Activated CD4-positive, alpha-beta memory T cell treated with anti-CD3 and anti-CD28 coated beads for 36 hours (primary cell): ENCODE data around the gene BRCC3. TPM values are rescaled to one million over a fixed set of nuclear protein-coding genes. Genes with fewer than 3 reads are reported as not detected.

Experiments used
- CTCF ChIA-PET: fragments of 350-600 bp; sonication (Branson Sonifier 250); formaldehyde crosslinking; loops from one replicate; lab custom pipeline; 2021; ENCODE audit warnings: antibody characterized with exemption, inconsistent platforms; lab: Charles Lee
- POLR2A ChIA-PET: fragments of 350-600 bp; sonication (Branson Sonifier 250); formaldehyde crosslinking; loops from one replicate; lab custom pipeline; 2021; ENCODE audit warnings: antibody characterized with exemption; lab: Charles Lee
- DNase-seq: peaks from one replicate; pipeline ENCODE4 v3.0.0-alpha.2; 2020
- H3K27ac Mint-ChIP-seq: one replicate; pipeline ENCODE4 v1.8.0; 2021; ENCODE audit warnings: mixed read lengths
- H3K27me3 Mint-ChIP-seq: one replicate; pipeline ENCODE4 v1.8.0; 2021; ENCODE audit warnings: mixed read lengths
- H3K36me3 Mint-ChIP-seq: one replicate; pipeline ENCODE4 v1.8.0; 2021; ENCODE audit warnings: mixed read lengths
- H3K4me1 Mint-ChIP-seq: one replicate; pipeline ENCODE4 v1.8.0; 2021; ENCODE audit warnings: low read depth, mixed read lengths
- H3K4me3 Mint-ChIP-seq: one replicate; pipeline ENCODE4 v1.8.0; 2021; ENCODE audit warnings: mild to moderate bottlenecking, mixed read lengths
- H3K9me3 Mint-ChIP-seq: one replicate; pipeline ENCODE4 v1.8.0; 2021; ENCODE audit warnings: mixed read lengths
- intact Hi-C: fragments of 100-400 bp; cut with micrococcal nuclease; formaldehyde crosslinking; loops from one replicate; pipeline ENCODE4 v1.15.1; 2023
- total RNA-seq, 2 experiments: library from RNA; stranded (reverse); gene quantifications; one replicate each; pipeline ENCODE4 v1.2.3, GENCODE V29; 2021

Gene BRCC3
- total RNA-seq, 2 experiments from 2014 or later = 24.4 to 26.7 TPM

GRCh38 chrX:155065035-155065734 lies 6.1 kb upstream of the BRCC3 start:
- CTCF ChIA-PET = interaction anchor here (0.8 kb wide), 1 partner anchor 8 kb away, joined by 3 read pairs; no protein-coding TSS in a partner anchor
- no peaks in the 10 kb centered on the region for H3K9me3 Mint-ChIP-seq
- H3K4me1 Mint-ChIP-seq = peaks cover 28% of the 10 kb centered on the region
- DNase-seq = no peak
- intact Hi-C loops = no loop called here
- H3K27ac Mint-ChIP-seq = no peak overlapping the region
- no peak overlapping the region for H3K4me3 Mint-ChIP-seq
- POLR2A ChIA-PET = no interaction called here
- H3K27me3 Mint-ChIP-seq = no peaks in the 10 kb centered on the region
- peaks cover 5% of the 10 kb centered on the region for H3K36me3 Mint-ChIP-seq

GRCh38 chrX:155068165-155068564 lies 3.1 kb upstream of the BRCC3 start:
- ChIA-PET POLR2A (no interaction called here), CTCF (interaction anchor here (0.6 to 3.2 kb wide), 2 partner anchors 10 to 11 kb away, joined by 5 to 12 read pairs; no protein-coding TSS in a partner anchor)
- Mint-ChIP-seq H3K9me3 (no peaks in the 10 kb centered on the region), H3K4me1 (peaks cover 38% of the 10 kb centered on the region), H3K4me3 (peak overlapping the region; percentile 9), H3K27ac (no peak overlapping the region), H3K27me3 (no peaks in the 10 kb centered on the region), H3K36me3 (peaks cover 10% of the 10 kb centered on the region)
- DNase-seq = peak; percentile 16
- intact Hi-C loops = no loop called here

GRCh38 chrX:155069414-155069813 lies 1.9 kb upstream of the BRCC3 start:
- H3K36me3 Mint-ChIP-seq = peaks cover 19% of the 10 kb centered on the region
- no peak for DNase-seq
- no peaks in the 10 kb centered on the region for H3K27me3 Mint-ChIP-seq
- no peak overlapping the region for H3K27ac Mint-ChIP-seq
- H3K4me1 Mint-ChIP-seq = peaks cover 49% of the 10 kb centered on the region
- intact Hi-C loops = no loop called here
- peak overlapping the region; percentile 83 for H3K4me3 Mint-ChIP-seq
- H3K9me3 Mint-ChIP-seq = no peaks in the 10 kb centered on the region
- POLR2A ChIA-PET = interaction anchor here (1.6 kb wide), 1 partner anchor 42 kb away, joined by 5 read pairs; the partner anchor contains the start of gene FUNDC2
- CTCF ChIA-PET = interaction anchor here (3.2 kb wide), 1 partner anchor 12 kb away, joined by 12 read pairs; no protein-coding TSS in a partner anchor

- H3K27ac Mint-ChIP-seq = peak overlapping the region; percentile 81
- intact Hi-C loops = loop anchor here (2.0 to 5.0 kb wide), 2 partner anchors 13 to 88 kb away; no protein-coding TSS in a partner anchor
- no peaks in the 10 kb centered on the region for H3K9me3 Mint-ChIP-seq
- peaks cover 50% of the 10 kb centered on the region for H3K4me1 Mint-ChIP-seq
- CTCF ChIA-PET = interaction anchor here (3.2 kb wide), 1 partner anchor 13 kb away, joined by 12 read pairs; no protein-coding TSS in a partner anchor
- H3K27me3 Mint-ChIP-seq = no peaks in the 10 kb centered on the region
- H3K36me3 Mint-ChIP-seq = peaks cover 20% of the 10 kb centered on the region
- POLR2A ChIA-PET = interaction anchor here (1.6 kb wide), 1 partner anchor 43 kb away, joined by 5 read pairs; the partner anchor contains the start of gene FUNDC2
- no peak for DNase-seq
- H3K4me3 Mint-ChIP-seq = peak overlapping the region; percentile 83
Observed at GRCh38 chrX:155070038-155070437, 1.3 kb upstream of the BRCC3 start.

- H3K27ac Mint-ChIP-seq = peak overlapping the region; percentile 81
- no peaks in the 10 kb centered on the region for H3K27me3 Mint-ChIP-seq
- peaks cover 51% of the 10 kb centered on the region for H3K4me1 Mint-ChIP-seq
- H3K9me3 Mint-ChIP-seq = no peaks in the 10 kb centered on the region
- H3K4me3 Mint-ChIP-seq = peak overlapping the region; percentile 83
- DNase-seq = no peak
- intact Hi-C loops = loop anchor here (2.0 to 5.0 kb wide), 2 partner anchors 14 to 88 kb away; no protein-coding TSS in a partner anchor
- H3K36me3 Mint-ChIP-seq = peaks cover 26% of the 10 kb centered on the region
- ChIA-PET CTCF (interaction anchor here (3.2 kb wide), 1 partner anchor 14 kb away, joined by 12 read pairs; no protein-coding TSS in a partner anchor), POLR2A (interaction anchor here (1.6 kb wide), 1 partner anchor 44 kb away, joined by 5 read pairs; the partner anchor contains the start of gene FUNDC2)
Observed at GRCh38 chrX:155070663-155070974, 689 bp upstream of the BRCC3 start.

- H3K36me3 Mint-ChIP-seq = peaks cover 27% of the 10 kb centered on the region
- H3K9me3 Mint-ChIP-seq = no peaks in the 10 kb centered on the region
- intact Hi-C loops = loop anchor here (1.0 to 5.0 kb wide), 3 partner anchors 15 to 89 kb away; partner anchors contain the start of gene FUNDC2
- peaks cover 51% of the 10 kb centered on the region for H3K4me1 Mint-ChIP-seq
- peak overlapping the region; percentile 90 for H3K27ac Mint-ChIP-seq
- no peaks in the 10 kb centered on the region for H3K27me3 Mint-ChIP-seq
- DNase-seq = no peak
- POLR2A ChIA-PET = no interaction called here
- H3K4me3 Mint-ChIP-seq = peak overlapping the region; percentile 91
- CTCF ChIA-PET = no interaction called here
Observed at GRCh38 chrX:155071694-155072280, 479 bp downstream of the BRCC3 start.

- H3K4me1 Mint-ChIP-seq = peaks cover 4% of the 10 kb centered on the region
- no peaks in the 10 kb centered on the region for H3K9me3 Mint-ChIP-seq
- H3K27ac Mint-ChIP-seq = no peak overlapping the region
- ChIA-PET CTCF (interaction anchor here (0.6 to 2.2 kb wide), 13 partner anchors 9 to 528 kb away, joined by 3 to 9 read pairs (median 5); no protein-coding TSS in a partner anchor), POLR2A (no interaction called here)
- peaks cover 12% of the 10 kb centered on the region for H3K36me3 Mint-ChIP-seq
- peak; percentile 45 for DNase-seq
- H3K4me3 Mint-ChIP-seq = no peak overlapping the region
- intact Hi-C loops = loop anchor here (2.0 kb wide), 1 partner anchor 106 kb away; no protein-coding TSS in a partner anchor
- H3K27me3 Mint-ChIP-seq = no peaks in the 10 kb centered on the region
Observed at GRCh38 chrX:155086202-155086840, 15.0 kb downstream of the BRCC3 start.

- peaks cover 12% of the 10 kb centered on the region for H3K36me3 Mint-ChIP-seq
- DNase-seq = no peak
Observed at GRCh38 chrX:155086961-155087735, 15.8 kb downstream of the BRCC3 start.

GRCh38 chrX:155094468-155095061 lies 23.3 kb downstream of the BRCC3 start:
- Mint-ChIP-seq H3K4me3 (no peak overlapping the region), H3K36me3 (peaks cover 13% of the 10 kb centered on the region), H3K27ac (no peak overlapping the region), H3K9me3 (no peaks in the 10 kb centered on the region), H3K27me3 (no peaks in the 10 kb centered on the region), H3K4me1 (peaks cover 6% of the 10 kb centered on the region)
- intact Hi-C loops = loop anchor here (10.0 kb wide), 3 partner anchors 50 to 730 kb away; partner anchors contain the start of gene VBP1
- DNase-seq = peak; percentile 17
- CTCF ChIA-PET = interaction anchor here (0.6 to 2.9 kb wide), 15 partner anchors 8 to 305 kb away, joined by 3 to 9 read pairs (median 4); partner anchors contain the start of gene VBP1
- POLR2A ChIA-PET = no interaction called here

More at GRCh38 chrX:155086961-155087735, 15.8 kb downstream of the BRCC3 start:
- no peak overlapping the region for H3K27ac Mint-ChIP-seq
- intact Hi-C loops = loop anchor here (2.0 kb wide), 1 partner anchor 106 kb away; no protein-coding TSS in a partner anchor
- H3K9me3 Mint-ChIP-seq = no peaks in the 10 kb centered on the region
- ChIA-PET CTCF (interaction anchor here (0.6 to 2.2 kb wide), 11 partner anchors 9 to 528 kb away, joined by 3 to 9 read pairs (median 5); no protein-coding TSS in a partner anchor), POLR2A (no interaction called here)
- no peaks in the 10 kb centered on the region for H3K27me3 Mint-ChIP-seq
- no peak overlapping the region for H3K4me3 Mint-ChIP-seq
- peaks cover 4% of the 10 kb centered on the region for H3K4me1 Mint-ChIP-seq

GRCh38 chrX:155105919-155106318 lies 34.6 kb downstream of the BRCC3 start:
- POLR2A ChIA-PET = no interaction called here
- H3K27me3 Mint-ChIP-seq = no peaks in the 10 kb centered on the region
- peaks cover 17% of the 10 kb centered on the region for H3K4me1 Mint-ChIP-seq
- H3K36me3 Mint-ChIP-seq = peaks cover 12% of the 10 kb centered on the region
- no peak for DNase-seq
- H3K4me3 Mint-ChIP-seq = no peak overlapping the region
- H3K9me3 Mint-ChIP-seq = no peaks in the 10 kb centered on the region
- CTCF ChIA-PET = no interaction called here
- H3K27ac Mint-ChIP-seq = no peak overlapping the region
- intact Hi-C loops = no loop called here
